ENCODE results near the gene TNFRSF13B. TPM values are rescaled to one million over a fixed set of nuclear protein-coding genes. Genes with fewer than 3 reads are reported as not detected.

The TNFRSF13B gene
- total RNA-seq, 1 experiment from 2014 or later: not detected

DNA sequence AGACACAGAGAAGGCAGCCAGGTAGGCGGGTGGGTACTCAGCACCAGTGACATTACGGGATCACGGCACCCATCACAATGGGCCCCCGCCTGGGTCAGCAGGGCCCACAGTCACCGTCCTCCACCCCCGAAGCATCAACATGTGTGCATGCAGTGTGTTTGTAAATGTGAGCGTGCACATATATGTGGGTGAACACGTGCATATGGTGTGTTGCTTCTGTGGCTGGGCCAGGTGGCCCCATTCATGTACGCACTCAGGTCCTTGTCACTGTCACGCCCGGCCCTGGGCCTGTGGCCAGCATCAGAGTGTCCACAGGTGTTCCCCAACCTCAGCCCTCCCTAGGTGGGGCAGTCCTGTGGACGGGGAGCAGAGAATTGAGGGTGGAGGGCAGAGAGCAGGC lies 37.1 kb downstream of the TNFRSF13B start:
- intact Hi-C loops (cut with micrococcal nuclease): no loop called here
- POLR2A ChIA-PET (ENCODE audit: unreplicated experiment): no interaction called here
- no peak for TF ChIP-seq EZH2phosphoT487 (IDR thresholded peaks at IDR 0.05; ENCODE audit: borderline replicate concordance, low read length)
- TF ChIP-seq CTCF (conservative IDR thresholded peaks at IDR 0.05; ENCODE audit: low read depth, low read length): no peak
- TF ChIP-seq EZH2 (IDR thresholded peaks at IDR 0.05; ENCODE audit: low read length, unreplicated experiment): no peak
- H2AFZ ChIP-seq (ENCODE audit: low read length): no peak overlapping the region
- H4K20me1 ChIP-seq (ENCODE audit: low read length): no peaks in the 10 kb centered on the region
- no peaks in the 10 kb centered on the region for H3K9me2 ChIP-seq (replicated peaks; ENCODE audit: low read length)
- ATAC-seq: no peak
- no peaks in the 10 kb centered on the region for H3K79me2 ChIP-seq (ENCODE audit: low read length)
- no peaks in the 10 kb centered on the region for H3F3A ChIP-seq (ENCODE audit: low read length, unreplicated experiment)
- no TSS peak for BruUV-seq (replicated peaks)
- no peak overlapping the region for H3K9ac ChIP-seq (ENCODE audit: low read length)
- no peaks in the 10 kb centered on the region for H3K4me1 ChIP-seq (ENCODE audit: insufficient read depth, low read length)
- no peak overlapping the region for H3K27ac ChIP-seq (ENCODE audit: low read length)
- H3K36me3 ChIP-seq (ENCODE audit: low read depth, low read length): no peaks in the 10 kb centered on the region
- CTCF ChIA-PET: no interaction called here
- H3K27me3 ChIP-seq (ENCODE audit: low read length): no peaks in the 10 kb centered on the region
- no peak overlapping the region for H3K4me2 ChIP-seq (ENCODE audit: low read length)
- no peak overlapping the region for H3K4me3 ChIP-seq (ENCODE audit: low read length)
- no peak for DNase-seq
- no peaks in the 10 kb centered on the region for H3K9me3 ChIP-seq (ENCODE audit: low read length)

- Histone ChIP-seq H3K4me3 (ENCODE audit: low read length) (no peak overlapping the region), H3F3A (ENCODE audit: low read length, unreplicated experiment) (no peaks in the 10 kb centered on the region), H3K9me3 (ENCODE audit: low read length) (no peaks in the 10 kb centered on the region), H3K36me3 (ENCODE audit: low read depth, low read length) (no peaks in the 10 kb centered on the region), H2AFZ (ENCODE audit: low read length) (no peak overlapping the region), H3K27me3 (ENCODE audit: low read length) (no peaks in the 10 kb centered on the region), H4K20me1 (ENCODE audit: low read length) (no peaks in the 10 kb centered on the region), H3K27ac (ENCODE audit: low read length) (no peak overlapping the region), H3K79me2 (ENCODE audit: low read length) (no peaks in the 10 kb centered on the region), H3K4me1 (ENCODE audit: insufficient read depth, low read length) (no peaks in the 10 kb centered on the region), H3K9ac (ENCODE audit: low read length) (no peak overlapping the region), H3K4me2 (ENCODE audit: low read length) (no peak overlapping the region), H3K9me2 (replicated peaks; ENCODE audit: low read length) (no peaks in the 10 kb centered on the region)
- DNase-seq (no peak), ATAC-seq (no peak)
- POLR2A ChIA-PET (ENCODE audit: unreplicated experiment): no interaction called here
- BruUV-seq (replicated peaks): no TSS peak
- intact Hi-C loops (cut with micrococcal nuclease): no loop called here
- CTCF ChIA-PET: no interaction called here
- TF ChIP-seq CTCF (conservative IDR thresholded peaks at IDR 0.05; ENCODE audit: low read depth, low read length) (no peak), EZH2phosphoT487 (IDR thresholded peaks at IDR 0.05; ENCODE audit: borderline replicate concordance, low read length) (no peak), EZH2 (IDR thresholded peaks at IDR 0.05; ENCODE audit: low read length, unreplicated experiment) (no peak)
Observed at GRCh38 chr17:16934133-16934795, 37.7 kb downstream of the TNFRSF13B start.

DNA sequence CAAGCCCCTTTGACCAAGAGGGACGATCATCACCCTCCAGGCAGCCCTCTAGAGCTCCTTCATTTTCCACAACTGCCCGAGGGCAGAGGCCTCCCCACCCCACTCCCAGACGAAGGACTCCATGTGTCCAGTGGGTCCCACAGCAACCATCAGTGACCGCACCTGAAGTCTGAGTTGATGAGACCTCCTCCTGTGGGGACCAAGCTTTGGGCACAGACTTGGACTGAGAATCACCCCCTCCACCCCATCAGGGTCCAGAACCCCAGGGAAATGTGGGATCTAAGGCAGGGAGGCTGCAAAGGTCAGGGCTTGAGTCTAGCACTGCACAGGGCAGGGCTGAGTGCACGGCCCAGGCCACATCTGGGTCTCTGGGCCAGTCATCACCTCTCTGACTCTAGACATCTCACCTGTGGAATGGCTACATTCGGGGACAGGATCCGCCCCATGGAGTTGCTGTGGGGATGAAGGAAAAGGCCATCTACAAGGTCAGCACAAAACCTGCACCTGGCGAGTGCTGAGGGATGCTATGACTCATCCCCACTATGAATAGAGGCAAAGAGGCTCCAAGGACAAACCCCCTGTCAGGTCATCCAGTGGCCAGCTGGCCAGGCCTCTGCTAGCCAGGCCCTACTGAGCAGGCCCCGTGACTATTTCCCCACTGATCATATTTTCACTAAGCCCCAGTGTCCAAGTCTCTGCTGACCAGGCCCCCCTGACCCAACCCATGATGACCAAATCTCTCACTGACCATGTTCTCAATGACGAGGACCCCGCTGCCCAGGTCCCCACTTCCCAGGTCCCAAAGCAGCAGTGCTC lies 38.4 kb downstream of the TNFRSF13B start:
- POLR2A ChIA-PET (ENCODE audit: unreplicated experiment): no interaction called here
- ATAC-seq (0 out of 2 replicates have a peak, but pooled peaks have one; percentile 18), DNase-seq (peak; percentile 22)
- Histone ChIP-seq H3K27ac (ENCODE audit: low read length) (no peak overlapping the region), H3K79me2 (ENCODE audit: low read length) (no peaks in the 10 kb centered on the region), H3K4me2 (ENCODE audit: low read length) (no peak overlapping the region), H3K36me3 (ENCODE audit: low read depth, low read length) (no peaks in the 10 kb centered on the region), H3K4me1 (ENCODE audit: insufficient read depth, low read length) (no peaks in the 10 kb centered on the region), H3K9me3 (ENCODE audit: low read length) (no peaks in the 10 kb centered on the region), H3F3A (ENCODE audit: low read length, unreplicated experiment) (no peaks in the 10 kb centered on the region), H2AFZ (ENCODE audit: low read length) (no peak overlapping the region), H3K4me3 (ENCODE audit: low read length) (no peak overlapping the region), H3K9me2 (replicated peaks; ENCODE audit: low read length) (no peaks in the 10 kb centered on the region), H4K20me1 (ENCODE audit: low read length) (no peaks in the 10 kb centered on the region), H3K27me3 (ENCODE audit: low read length) (no peaks in the 10 kb centered on the region), H3K9ac (ENCODE audit: low read length) (no peak overlapping the region)
- intact Hi-C loops (cut with micrococcal nuclease): no loop called here
- no peak for TF ChIP-seq CTCF (conservative IDR thresholded peaks at IDR 0.05; ENCODE audit: low read depth, low read length)
- no peak for TF ChIP-seq EZH2 (IDR thresholded peaks at IDR 0.05; ENCODE audit: low read length, unreplicated experiment)
- no peak for TF ChIP-seq EZH2phosphoT487 (IDR thresholded peaks at IDR 0.05; ENCODE audit: borderline replicate concordance, low read length)
- no TSS peak for BruUV-seq (replicated peaks)
- CTCF ChIA-PET: no interaction called here
